Thymus (tissue), 11 donors: ENCODE results near the gene OR11H6. TPM values are rescaled to one million over a fixed set of nuclear protein-coding genes. Genes with fewer than 3 reads are reported as not detected.
"Not testable (repeated sequence)": the region's sequence is repeated elsewhere in the genome, so short reads cannot be mapped to it uniquely, and the experiment has no call there.

Experiments used
- DNase-seq, 9 donors: peaks; one replicate each; pipeline ENCODE4 v3.0.0-alpha.2; 2013; ENCODE audit warnings: low spot score in 9 of 9, low read depth in 6 of 9, missing footprints in 1 of 9
- H3K27ac ChIP-seq, 2 donors: one replicate each; pipeline ENCODE4 v1.5.1; 2013; ENCODE audit warnings: control low read depth in 1 of 2, low read depth in 1 of 2, low read length in 1 of 2, mild to moderate bottlenecking in 1 of 2, moderate library complexity in 1 of 2
- H3K27me3 ChIP-seq, 2 donors: one replicate each; pipeline ENCODE4 v1.5.1; 2013; ENCODE audit warnings: low read length in 1 of 2; ENCODE audit not compliant: control insufficient read depth in 2 of 2, insufficient read depth in 1 of 2
- H3K36me3 ChIP-seq, 2 donors: one replicate each; pipeline ENCODE4 v1.5.1; 2013; ENCODE audit warnings: low read length in 1 of 2, mild to moderate bottlenecking in 1 of 2, moderate library complexity in 1 of 2; ENCODE audit not compliant: control insufficient read depth in 2 of 2, insufficient read depth in 2 of 2
- H3K4me1 ChIP-seq, 2 donors: one replicate each; pipeline ENCODE4 v1.5.1; 2013; ENCODE audit warnings: low read length in 2 of 2; ENCODE audit not compliant: control insufficient read depth in 2 of 2, insufficient read depth in 2 of 2
- H3K4me3 ChIP-seq, 2 donors: one replicate each; pipeline ENCODE4 v1.5.1; 2013; ENCODE audit warnings: low read length in 2 of 2, control low read depth in 1 of 2, mild to moderate bottlenecking in 1 of 2
- H3K9me3 ChIP-seq, 2 donors: one replicate each; pipeline ENCODE4 v1.5.1; 2013; ENCODE audit warnings: low read length in 1 of 2, mild to moderate bottlenecking in 1 of 2; ENCODE audit not compliant: control insufficient read depth in 2 of 2, insufficient read depth in 1 of 2
- WGBS: extraction: QIAGEN DNeasy Blood & Tissue Kit; methylation state at CpG from one replicate; pipeline ENCODE4 v1.1.7; 2013; 5-methylcytosine and 5-hydroxymethylcytosine counted together
- polyA plus RNA-seq: library from polyadenylated mRNA; stranded (reverse); fragments of 200-250 nt; gene quantifications from one replicate; pipeline ENCODE4 v1.2.3, GENCODE V29; 2013
- total RNA-seq: library from RNA; stranded (reverse); fragments of 120-200 nt; gene quantifications from one replicate; pipeline ENCODE4 v1.2.4, GENCODE V29; 2013
- donor health status: healthy.

Gene OR11H6
- total and polyA plus RNA-seq, 2 donors: not detected

DNA sequence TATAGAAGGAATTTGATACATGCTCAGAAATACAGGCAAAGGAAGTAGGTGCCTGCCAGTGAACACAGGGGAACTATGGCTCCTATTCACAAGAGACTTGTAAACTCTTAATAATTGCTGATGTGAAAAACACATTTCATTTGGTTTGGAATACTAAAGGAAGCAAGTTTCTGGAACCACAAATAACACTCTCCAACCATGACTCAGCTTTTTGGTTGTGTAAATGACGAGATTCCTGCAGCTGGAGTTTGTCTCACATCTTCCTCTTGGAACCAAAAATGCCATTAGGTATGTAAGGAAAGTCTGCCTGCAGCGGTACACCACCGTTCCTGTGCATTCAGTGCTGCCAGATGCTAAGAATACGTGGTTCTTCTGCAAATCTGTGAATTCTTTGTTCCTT is 4.5 kb upstream of the OR11H6 start:
- WGBS: 51% methylated on average over 4 of the region's 4 CpGs

DNA sequence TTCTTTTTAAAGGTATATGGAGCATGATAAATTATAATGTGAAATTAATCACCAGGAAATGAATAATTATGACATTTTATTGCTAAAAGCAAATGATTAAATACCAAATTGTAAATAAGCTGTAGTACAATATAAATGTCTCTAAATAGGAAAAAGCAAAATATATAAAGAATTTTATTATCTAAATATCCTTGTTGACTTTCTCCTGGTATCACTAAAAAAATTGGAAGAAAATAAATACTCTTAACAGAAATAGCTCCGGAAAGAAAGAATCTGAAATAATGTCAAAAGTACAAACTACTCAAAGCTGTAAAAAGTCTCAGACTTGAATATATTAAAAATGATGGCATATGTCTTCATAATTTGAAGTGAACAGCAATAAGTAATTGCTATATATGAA is 5.2 kb downstream of the OR11H6 start, which contains the start of gene OR11H7:
Gene OR11H7 (plus strand): TSS at position 301 of the 400 bp plus-strand sequence.
- DNase-seq: no peak
- Histone ChIP-seq H3K36me3 (no peaks in the 10 kb centered on the region), H3K27me3 (no peaks in the 10 kb centered on the region), H3K4me3 (no peak within 1 kb of the TSS), H3K4me1 (no peaks in the 10 kb centered on the region), H3K27ac (no peak within 1 kb of the TSS), H3K9me3 (no peaks in the 10 kb centered on the region)
- 84% methylated on average over 1 of the region's 1 CpG for WGBS

More for the DNA sequence above, 4.5 kb upstream of the OR11H6 start:
- no peak for DNase-seq
- Histone ChIP-seq H3K27me3 (no peaks in the 10 kb centered on the region), H3K27ac (no peak overlapping the region), H3K4me1 (no peaks in the 10 kb centered on the region), H3K4me3 (no peak overlapping the region), H3K36me3 (no peaks in the 10 kb centered on the region), H3K9me3 (no peaks in the 10 kb centered on the region)

DNA sequence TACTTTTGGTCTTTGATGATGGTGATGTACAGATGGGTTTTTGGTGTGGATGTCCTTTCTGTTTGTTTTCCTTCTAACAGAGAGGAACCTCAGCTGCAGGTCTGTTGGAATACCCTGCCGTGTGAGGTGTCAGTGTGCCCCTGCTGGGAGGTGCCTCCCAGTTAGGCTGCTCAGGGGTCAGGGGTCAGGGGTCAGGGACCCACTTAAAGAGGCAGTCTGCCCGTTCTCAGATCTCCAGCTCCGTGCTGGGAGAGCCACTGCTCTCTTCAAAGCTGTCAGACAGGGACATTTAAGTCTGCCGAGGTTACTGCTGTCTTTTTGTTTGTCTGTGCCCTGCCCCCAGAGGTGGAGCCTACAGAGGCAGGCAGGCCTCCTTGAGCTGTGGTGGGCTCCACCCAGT is 11.9 kb downstream of the OR11H6 start:
- not testable (repeated sequence) for H3K9me3 ChIP-seq, H3K27ac ChIP-seq, H3K36me3 ChIP-seq, H3K4me1 ChIP-seq, H3K27me3 ChIP-seq, DNase-seq, H3K4me3 ChIP-seq
- 84% methylated on average over 4 of the region's 4 CpGs for WGBS

DNA sequence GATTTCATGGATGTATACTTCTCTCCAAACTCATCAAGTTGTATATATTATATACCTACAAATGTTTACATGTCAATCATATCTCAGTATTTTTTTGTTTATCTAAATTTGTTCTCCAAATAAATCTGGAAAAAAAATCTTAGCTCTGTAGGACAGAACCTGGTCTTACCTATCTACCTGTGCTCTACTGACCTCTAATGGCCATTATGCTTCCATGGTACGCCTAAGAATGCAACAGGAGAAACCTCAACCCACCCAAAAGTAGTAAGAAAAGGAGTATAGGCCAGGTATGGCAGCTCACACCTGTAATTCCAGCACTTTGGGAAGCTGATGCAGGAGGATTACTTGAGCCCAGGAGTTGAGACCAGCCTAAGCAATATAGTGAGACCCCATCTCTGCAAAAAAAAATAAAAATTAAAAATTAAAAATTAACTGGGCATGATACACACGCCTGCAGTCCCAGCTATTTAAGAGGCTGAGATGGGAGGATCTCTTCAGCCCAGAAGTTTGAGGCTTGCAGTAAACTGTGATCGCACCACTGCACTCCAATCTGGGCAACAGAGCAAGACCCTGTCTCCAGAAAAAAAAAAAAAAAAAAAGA is 24.2 kb downstream of the OR11H6 start:
- no peak for DNase-seq
- H3K27me3 ChIP-seq: no peaks in the 10 kb centered on the region
- no peak overlapping the region for H3K4me3 ChIP-seq
- no peaks in the 10 kb centered on the region for H3K4me1 ChIP-seq
- H3K27ac ChIP-seq: no peak overlapping the region
- WGBS: 75% methylated on average over 3 of the region's 3 CpGs
- no peaks in the 10 kb centered on the region for H3K9me3 ChIP-seq
- H3K36me3 ChIP-seq: no peaks in the 10 kb centered on the region

DNA sequence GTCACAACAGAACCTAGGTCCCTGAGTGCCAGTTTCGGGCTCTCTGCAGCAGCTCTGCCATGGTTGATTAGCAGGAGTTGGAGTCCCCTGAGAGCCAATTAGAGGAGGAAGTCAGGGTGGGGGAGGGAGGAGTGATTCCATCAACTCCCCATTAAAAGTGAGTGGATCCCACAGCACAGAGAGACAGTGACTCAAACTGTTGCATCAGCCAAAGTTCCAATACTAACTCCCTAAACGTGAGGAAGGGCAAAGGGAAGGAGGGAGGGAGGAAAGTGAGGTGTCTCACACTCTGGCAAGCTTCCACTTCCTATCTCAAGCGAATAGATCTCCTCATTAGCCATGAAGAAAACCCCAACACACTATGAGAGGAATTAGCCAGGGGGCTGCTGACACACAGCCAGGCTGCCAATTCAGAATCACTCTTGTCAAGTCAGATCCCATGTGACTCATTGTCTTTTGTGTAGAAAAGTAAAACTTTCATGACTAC is 39.2 kb downstream of the OR11H6 start:
- DNase-seq: no peak
- WGBS: 73% methylated on average over 3 of the region's 3 CpGs
- H3K36me3 ChIP-seq: no peaks in the 10 kb centered on the region
- no peaks in the 10 kb centered on the region for H3K4me1 ChIP-seq
- no peak overlapping the region for H3K27ac ChIP-seq
- no peaks in the 10 kb centered on the region for H3K27me3 ChIP-seq
- H3K4me3 ChIP-seq: no peak overlapping the region
- H3K9me3 ChIP-seq: no peaks in the 10 kb centered on the region

DNA sequence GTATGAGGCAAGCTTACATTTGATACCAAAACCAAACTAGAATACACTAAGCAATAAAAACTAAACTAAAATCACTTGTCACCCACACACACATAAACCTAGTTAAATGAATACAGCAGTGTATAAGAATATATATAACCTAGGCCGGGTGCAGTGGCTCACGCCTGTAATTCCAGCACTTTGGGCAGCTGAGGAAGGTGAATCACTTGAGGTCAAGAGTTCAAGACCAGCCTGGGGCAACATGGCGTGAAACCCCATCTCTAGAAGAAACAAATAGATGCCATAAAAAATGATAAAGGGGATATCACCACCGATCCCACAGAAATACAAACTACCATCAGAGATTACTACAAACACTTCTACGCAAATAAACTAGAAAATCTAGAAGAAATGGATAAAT is 40.9 kb downstream of the OR11H6 start:
- H3K9me3 ChIP-seq, DNase-seq, H3K4me3 ChIP-seq, H3K36me3 ChIP-seq, H3K4me1 ChIP-seq, H3K27ac ChIP-seq, H3K27me3 ChIP-seq: not testable (repeated sequence)
- WGBS: 96% methylated on average over 5 of the region's 5 CpGs

DNA sequence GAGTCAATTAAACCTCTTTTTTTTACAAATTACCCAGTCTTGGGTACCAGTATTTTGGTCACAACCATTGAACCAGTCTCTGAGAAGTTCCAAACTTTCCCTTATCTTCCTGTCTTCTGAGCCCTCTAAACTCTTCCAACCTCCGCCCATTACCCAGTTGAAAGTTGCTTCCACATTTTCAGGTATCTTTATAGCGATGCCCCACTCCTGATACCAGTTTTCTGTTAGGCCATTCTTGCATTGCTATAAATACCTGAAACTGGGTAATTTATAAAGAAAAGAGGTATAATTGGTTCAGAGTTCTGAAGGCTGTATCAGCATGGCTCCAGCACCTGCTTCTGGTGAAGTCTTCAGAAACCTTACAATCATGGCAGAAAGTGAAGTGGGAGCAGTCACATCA is 50.6 kb downstream of the OR11H6 start:
- 98% methylated on average over 2 of the region's 2 CpGs for WGBS
- H3K36me3 ChIP-seq: no peaks in the 10 kb centered on the region
- H3K27ac ChIP-seq: no peak overlapping the region
- peaks cover 0 to 2% of the 10 kb centered on the region in 2 donors for H3K9me3 ChIP-seq
- no peak overlapping the region for H3K4me3 ChIP-seq
- no peaks in the 10 kb centered on the region for H3K27me3 ChIP-seq
- no peak for DNase-seq
- no peaks in the 10 kb centered on the region for H3K4me1 ChIP-seq

Other genes with a start within 250 kb of the OR11H6 start
- gene OR4K15, start 248.1 kb upstream of the OR11H6 start, total RNA-seq: not detected
- not detected for gene OR4K15, start 248.1 kb upstream of the OR11H6 start, polyA plus RNA-seq
- gene OR4Q2, start 221.5 kb upstream of the OR11H6 start, total RNA-seq: not detected
- not detected for gene OR4Q2, start 221.5 kb upstream of the OR11H6 start, polyA plus RNA-seq
- gene OR4K14, start 204.4 kb upstream of the OR11H6 start, total RNA-seq: not detected
- gene OR4K14, start 204.4 kb upstream of the OR11H6 start, polyA plus RNA-seq: not detected
- not detected for gene OR4K13, start 187.7 kb upstream of the OR11H6 start, total RNA-seq
- not detected for gene OR4K13, start 187.7 kb upstream of the OR11H6 start, polyA plus RNA-seq
- not detected for gene OR4L1, start 163.7 kb upstream of the OR11H6 start, total RNA-seq
- not detected for gene OR4L1, start 163.7 kb upstream of the OR11H6 start, polyA plus RNA-seq
- not detected for gene OR4K17, start 113.0 kb upstream of the OR11H6 start, total RNA-seq
- gene OR4K17, start 113.0 kb upstream of the OR11H6 start, polyA plus RNA-seq: under 0.01 TPM
- not detected for gene OR4N5, start 84.9 kb upstream of the OR11H6 start, total RNA-seq
- gene OR4N5, start 84.9 kb upstream of the OR11H6 start, polyA plus RNA-seq: under 0.01 TPM
- not detected for gene OR11G2, start 32.8 kb upstream of the OR11H6 start, total RNA-seq
- gene OR11G2, start 32.8 kb upstream of the OR11H6 start, polyA plus RNA-seq: not detected
- not detected for gene OR11H7, start 5.3 kb downstream of the OR11H6 start, total RNA-seq
- not detected for gene OR11H7, start 5.3 kb downstream of the OR11H6 start, polyA plus RNA-seq
- gene OR11H4, start 15.6 kb downstream of the OR11H6 start, total RNA-seq: not detected
- gene OR11H4, start 15.6 kb downstream of the OR11H6 start, polyA plus RNA-seq: not detected
- 15.7 TPM for gene TTC5, start 82.2 kb downstream of the OR11H6 start, total RNA-seq
- 7.2 TPM for gene TTC5, start 82.2 kb downstream of the OR11H6 start, polyA plus RNA-seq
- gene CCNB1IP1, start 109.6 kb downstream of the OR11H6 start, total RNA-seq: 37.9 TPM
- 58.6 TPM for gene CCNB1IP1, start 109.6 kb downstream of the OR11H6 start, polyA plus RNA-seq
- gene PARP2, start 119.9 kb downstream of the OR11H6 start, total RNA-seq: 17.0 TPM
- gene PARP2, start 119.9 kb downstream of the OR11H6 start, polyA plus RNA-seq: 12.7 TPM
- gene TEP1, start 189.8 kb downstream of the OR11H6 start, total RNA-seq: 15.4 TPM
- gene TEP1, start 189.8 kb downstream of the OR11H6 start, polyA plus RNA-seq: 34.5 TPM
- gene KLHL33, start 212.5 kb downstream of the OR11H6 start, total RNA-seq: 0.80 TPM
- gene KLHL33, start 212.5 kb downstream of the OR11H6 start, polyA plus RNA-seq: 0.64 TPM
- 34.8 TPM for gene OSGEP, start 231.1 kb downstream of the OR11H6 start, total RNA-seq
- gene OSGEP, start 231.1 kb downstream of the OR11H6 start, polyA plus RNA-seq: 96.8 TPM
- 159 TPM for gene APEX1, start 231.5 kb downstream of the OR11H6 start, total RNA-seq
- gene APEX1, start 231.5 kb downstream of the OR11H6 start, polyA plus RNA-seq: 128 TPM
- 18.6 TPM for gene PIP4P1, start 237.7 kb downstream of the OR11H6 start, total RNA-seq
- gene PIP4P1, start 237.7 kb downstream of the OR11H6 start, polyA plus RNA-seq: 53.2 TPM
- 50.7 TPM for gene PNP, start 245.7 kb downstream of the OR11H6 start, total RNA-seq
- gene PNP, start 245.7 kb downstream of the OR11H6 start, polyA plus RNA-seq: 29.8 TPM